Measurements from ENCODE around the gene KNTC1.

GRCh38 chr12:122499991-122500684, 26.9 kb upstream of the KNTC1 start:
- TF ChIP-seq CTCF (IDR thresholded peaks at IDR 0.05) (peak; percentile 3), EZH2phosphoT487 (IDR thresholded peaks at IDR 0.05) (no peak), EZH2 (IDR thresholded peaks at IDR 0.05) (no peak)
